ENCODE measurements around the gene CAMSAP3. TPM values are rescaled to one million over a fixed set of nuclear protein-coding genes. Genes with fewer than 3 reads are reported as not detected.

The CAMSAP3 gene
- total RNA-seq, 2 donors from 2014 or later: 0.85 TPM; not detected in 1

DNA sequence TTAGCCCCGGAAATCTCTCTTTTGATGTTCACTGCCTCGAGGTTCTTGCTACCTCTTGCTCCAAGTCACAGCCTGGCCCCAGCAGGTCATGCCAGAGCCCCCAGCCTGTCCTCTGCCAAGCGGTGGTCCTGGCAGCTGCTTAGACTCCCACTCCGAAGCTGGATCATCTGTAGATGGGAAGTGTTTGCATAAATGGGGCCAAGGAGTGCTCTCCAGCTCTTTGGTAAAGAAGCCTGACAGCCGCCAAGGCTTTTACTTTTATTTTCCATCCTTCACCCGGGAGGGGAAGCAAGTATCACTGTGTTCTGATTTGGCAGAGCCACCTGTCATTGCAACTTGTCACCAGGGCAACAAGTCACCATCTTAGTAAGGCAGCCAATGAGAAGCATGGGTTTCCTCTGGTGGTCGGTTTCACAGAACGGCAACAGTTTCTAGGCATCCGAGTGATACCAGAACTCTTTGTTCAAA lies 62.6 kb downstream of the CAMSAP3 start:
- Histone ChIP-seq H3K9me3 (no peaks in the 10 kb centered on the region), H3K27me3 (replicated peaks; ENCODE audit: insufficient read depth) (no peaks in the 10 kb centered on the region), H3K36me3 (no peaks in the 10 kb centered on the region), H3K27ac (no peak overlapping the region), H3K4me1 (ENCODE audit: control insufficient read depth in 1 of 2, low read depth in 2 of 2) (no peaks in the 10 kb centered on the region), H3K4me3 (no peak overlapping the region)
- DNase-seq (ENCODE audit: low spot score): no peak
- TF ChIP-seq, protein P1, sequence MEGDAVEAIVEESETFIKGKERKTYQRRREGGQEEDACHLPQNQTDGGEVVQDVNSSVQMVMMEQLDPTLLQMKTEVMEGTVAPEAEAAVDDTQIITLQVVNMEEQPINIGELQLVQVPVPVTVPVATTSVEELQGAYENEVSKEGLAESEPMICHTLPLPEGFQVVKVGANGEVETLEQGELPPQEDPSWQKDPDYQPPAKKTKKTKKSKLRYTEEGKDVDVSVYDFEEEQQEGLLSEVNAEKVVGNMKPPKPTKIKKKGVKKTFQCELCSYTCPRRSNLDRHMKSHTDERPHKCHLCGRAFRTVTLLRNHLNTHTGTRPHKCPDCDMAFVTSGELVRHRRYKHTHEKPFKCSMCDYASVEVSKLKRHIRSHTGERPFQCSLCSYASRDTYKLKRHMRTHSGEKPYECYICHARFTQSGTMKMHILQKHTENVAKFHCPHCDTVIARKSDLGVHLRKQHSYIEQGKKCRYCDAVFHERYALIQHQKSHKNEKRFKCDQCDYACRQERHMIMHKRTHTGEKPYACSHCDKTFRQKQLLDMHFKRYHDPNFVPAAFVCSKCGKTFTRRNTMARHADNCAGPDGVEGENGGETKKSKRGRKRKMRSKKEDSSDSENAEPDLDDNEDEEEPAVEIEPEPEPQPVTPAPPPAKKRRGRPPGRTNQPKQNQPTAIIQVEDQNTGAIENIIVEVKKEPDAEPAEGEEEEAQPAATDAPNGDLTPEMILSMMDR (IDR thresholded peaks at IDR 0.05): no peak
- ATAC-seq (ENCODE audit: insufficient number of reproducible peaks, low FRiP score, low read depth): no peak

GRCh38 chr19:7661744-7662538 lies 66.3 kb downstream of the CAMSAP3 start:
- no peaks in the 10 kb centered on the region for H3K9me3 ChIP-seq
- H3K27me3 ChIP-seq (replicated peaks; ENCODE audit: insufficient read depth): no peaks in the 10 kb centered on the region
- no peaks in the 10 kb centered on the region for H3K4me1 ChIP-seq (ENCODE audit: control insufficient read depth in 1 of 2, low read depth in 2 of 2)
- no peak overlapping the region for H3K4me3 ChIP-seq
- TF ChIP-seq, protein P1 (IDR thresholded peaks at IDR 0.05): no peak
- DNase-seq (ENCODE audit: low spot score) (no peak), ATAC-seq (ENCODE audit: insufficient number of reproducible peaks, low FRiP score, low read depth) (no peak)
- H3K27ac ChIP-seq: no peak overlapping the region
- no peaks in the 10 kb centered on the region for H3K36me3 ChIP-seq

DNA sequence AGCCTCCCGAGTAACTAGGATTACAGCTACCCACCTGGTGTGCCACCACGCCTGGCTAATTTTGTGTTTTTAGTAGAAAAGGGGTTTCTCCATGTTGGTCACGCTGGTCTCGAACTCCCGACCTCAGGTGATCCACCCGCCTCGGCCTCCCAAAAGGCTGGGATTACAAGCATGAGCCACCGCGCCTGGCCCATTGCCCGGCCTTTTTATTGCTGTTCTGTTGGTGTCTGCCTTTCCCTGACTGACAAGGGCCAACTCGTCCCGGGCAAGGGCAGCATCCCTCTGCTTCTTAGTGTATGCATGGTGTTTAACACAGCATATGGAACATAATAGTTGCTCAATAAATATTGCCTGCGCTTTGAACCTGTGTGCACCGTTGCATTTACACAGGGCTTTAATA lies 67.0 kb downstream of the CAMSAP3 start:
- H3K27me3 ChIP-seq (replicated peaks; ENCODE audit: insufficient read depth): no peaks in the 10 kb centered on the region
- TF ChIP-seq, protein P1 (IDR thresholded peaks at IDR 0.05): no peak
- DNase-seq (ENCODE audit: low spot score) (no peak), ATAC-seq (ENCODE audit: insufficient number of reproducible peaks, low FRiP score, low read depth) (no peak)
- H3K27ac ChIP-seq: no peak overlapping the region
- no peaks in the 10 kb centered on the region for H3K36me3 ChIP-seq
- H3K4me1 ChIP-seq (ENCODE audit: control insufficient read depth in 1 of 2, low read depth in 2 of 2): no peaks in the 10 kb centered on the region
- H3K9me3 ChIP-seq: no peaks in the 10 kb centered on the region
- H3K4me3 ChIP-seq: no peak overlapping the region

DNA sequence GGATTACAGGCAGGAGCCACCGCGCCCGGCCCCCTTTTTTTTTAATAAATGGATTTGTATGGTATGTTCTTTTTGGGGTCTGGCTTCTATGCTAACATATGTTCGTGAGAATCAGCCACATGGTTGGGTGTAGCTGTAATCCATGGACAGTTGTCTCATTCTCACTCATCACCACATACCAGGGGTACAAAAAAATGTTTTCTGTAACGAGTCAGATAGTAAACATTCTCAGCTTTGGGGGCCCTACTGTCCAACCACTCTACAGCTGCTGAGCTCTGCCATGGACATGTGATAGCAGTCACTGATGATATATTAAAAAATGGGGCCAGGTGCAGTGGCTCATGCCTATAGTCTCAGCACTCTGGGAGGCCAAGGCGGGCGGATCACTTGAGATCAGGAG lies 68.0 kb downstream of the CAMSAP3 start:
- no peaks in the 10 kb centered on the region for H3K9me3 ChIP-seq
- no peaks in the 10 kb centered on the region for H3K4me1 ChIP-seq (ENCODE audit: control insufficient read depth in 1 of 2, low read depth in 2 of 2)
- ATAC-seq (ENCODE audit: insufficient number of reproducible peaks, low FRiP score, low read depth) (no peak), DNase-seq (ENCODE audit: low spot score) (no peak)
- no peak overlapping the region for H3K4me3 ChIP-seq
- no peaks in the 10 kb centered on the region for H3K36me3 ChIP-seq
- no peaks in the 10 kb centered on the region for H3K27me3 ChIP-seq (replicated peaks; ENCODE audit: insufficient read depth)
- H3K27ac ChIP-seq: no peak overlapping the region
- TF ChIP-seq, protein P1 (IDR thresholded peaks at IDR 0.05): no peak

DNA sequence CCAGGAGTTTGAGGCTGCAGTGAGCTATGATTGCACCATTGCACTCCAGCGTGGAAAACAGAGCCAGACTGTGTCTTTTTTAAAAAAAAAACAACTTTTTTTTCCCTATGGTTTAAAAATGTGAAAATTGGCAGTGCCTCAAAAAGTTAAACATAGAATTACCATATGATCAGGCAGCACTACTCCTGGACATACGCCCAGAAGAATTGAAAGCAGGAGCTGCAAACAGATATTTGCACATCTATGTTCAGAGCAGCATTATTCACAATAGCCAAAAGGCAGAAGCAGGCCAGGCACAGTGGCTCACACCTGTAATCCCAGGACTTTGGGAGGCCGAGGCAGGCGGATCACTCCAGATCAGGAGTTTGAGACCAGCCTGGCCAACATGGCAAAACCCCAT lies 69.4 kb downstream of the CAMSAP3 start:
- no peaks in the 10 kb centered on the region for H3K27me3 ChIP-seq (replicated peaks; ENCODE audit: insufficient read depth)
- ATAC-seq (ENCODE audit: insufficient number of reproducible peaks, low FRiP score, low read depth) (no peak), DNase-seq (ENCODE audit: low spot score) (no peak)
- no peaks in the 10 kb centered on the region for H3K4me1 ChIP-seq (ENCODE audit: control insufficient read depth in 1 of 2, low read depth in 2 of 2)
- no peaks in the 10 kb centered on the region for H3K9me3 ChIP-seq
- no peaks in the 10 kb centered on the region for H3K36me3 ChIP-seq
- TF ChIP-seq, protein P1 (IDR thresholded peaks at IDR 0.05): no peak
- H3K27ac ChIP-seq: no peak overlapping the region
- no peak overlapping the region for H3K4me3 ChIP-seq

Other genes with a start within 250 kb of the CAMSAP3 start
- gene ARHGEF18, start 246.9 kb upstream of the CAMSAP3 start, total RNA-seq: 10 to 100 TPM; 21.8 to 22.7 TPM
- gene PEX11G, start 106.8 kb upstream of the CAMSAP3 start, total RNA-seq: under 1 TPM in 1 of 2 donors, not detected in 1; 0.63 TPM
- gene ZNF358, start 79.8 kb upstream of the CAMSAP3 start, total RNA-seq: 10 to 100 TPM; 44.5 to 88.9 TPM
- 10 to 100 TPM; 19.6 to 34.8 TPM for gene MCOLN1, start 73.2 kb upstream of the CAMSAP3 start, total RNA-seq
- 100 to 1,000 TPM; 128 to 143 TPM for gene PNPLA6, start 60.1 kb upstream of the CAMSAP3 start, total RNA-seq
- gene XAB2, start 33.7 kb downstream of the CAMSAP3 start, total RNA-seq: 10 to 100 TPM; 34.1 to 40.6 TPM
- 10 to 100 TPM in 1 of 2 donors, 1 to 10 TPM in 1; 4.5 to 11.9 TPM for gene PET100, start 33.9 kb downstream of the CAMSAP3 start, total RNA-seq
- gene PCP2, start 37.9 kb downstream of the CAMSAP3 start, total RNA-seq: not detected
- 10 to 100 TPM; 20.2 to 23.4 TPM for gene STXBP2, start 41.2 kb downstream of the CAMSAP3 start, total RNA-seq
- not detected for gene RETN, start 73.2 kb downstream of the CAMSAP3 start, total RNA-seq
- gene MCEMP1, start 81.2 kb downstream of the CAMSAP3 start, total RNA-seq: under 1 TPM in 1 of 2 donors, not detected in 1; 0.92 TPM
- 10 to 100 TPM; 69.8 to 70.0 TPM for gene TRAPPC5, start 85.0 kb downstream of the CAMSAP3 start, total RNA-seq
- gene FCER2, start 106.3 kb downstream of the CAMSAP3 start, total RNA-seq: 1 to 10 TPM; 1.4 to 1.5 TPM
- gene CLEC4G, start 136.2 kb downstream of the CAMSAP3 start, total RNA-seq: 1 to 10 TPM in 1 of 2 donors, under 1 TPM in 1; 0.49 to 6.2 TPM
- 10 to 100 TPM in 1 of 2 donors, 1 to 10 TPM in 1; 6.8 to 14.2 TPM for gene CD209, start 151.7 kb downstream of the CAMSAP3 start, total RNA-seq
- gene CLEC4M, start 167.4 kb downstream of the CAMSAP3 start, total RNA-seq: not detected
- gene EVI5L, start 234.4 kb downstream of the CAMSAP3 start, total RNA-seq: 10 to 100 TPM; 12.1 to 16.8 TPM

Measured in thoracic aorta (tissue), 2 donors.